ENCODE data around the gene EXOC6.

DNA sequence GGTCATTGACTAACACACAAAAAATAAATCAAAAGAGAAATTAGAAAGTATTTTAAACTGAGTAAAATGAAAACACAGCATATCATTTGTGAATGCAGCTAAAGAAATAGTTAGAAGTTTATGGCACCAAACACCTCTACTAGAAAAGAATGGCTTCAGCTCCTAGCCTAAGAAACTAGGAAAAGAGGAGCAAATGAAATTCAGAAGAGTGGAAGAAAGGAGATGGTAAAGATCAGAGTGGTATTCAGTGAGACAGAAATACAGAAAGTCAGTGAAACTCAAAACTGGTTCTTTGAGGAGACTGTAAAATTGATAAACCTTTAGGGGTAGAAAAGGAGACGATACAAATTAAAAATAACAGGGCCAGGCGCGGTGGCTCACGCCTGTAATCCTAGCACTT, 2.7 kb downstream of the EXOC6 start:
- TF ChIP-seq, protein P1, sequence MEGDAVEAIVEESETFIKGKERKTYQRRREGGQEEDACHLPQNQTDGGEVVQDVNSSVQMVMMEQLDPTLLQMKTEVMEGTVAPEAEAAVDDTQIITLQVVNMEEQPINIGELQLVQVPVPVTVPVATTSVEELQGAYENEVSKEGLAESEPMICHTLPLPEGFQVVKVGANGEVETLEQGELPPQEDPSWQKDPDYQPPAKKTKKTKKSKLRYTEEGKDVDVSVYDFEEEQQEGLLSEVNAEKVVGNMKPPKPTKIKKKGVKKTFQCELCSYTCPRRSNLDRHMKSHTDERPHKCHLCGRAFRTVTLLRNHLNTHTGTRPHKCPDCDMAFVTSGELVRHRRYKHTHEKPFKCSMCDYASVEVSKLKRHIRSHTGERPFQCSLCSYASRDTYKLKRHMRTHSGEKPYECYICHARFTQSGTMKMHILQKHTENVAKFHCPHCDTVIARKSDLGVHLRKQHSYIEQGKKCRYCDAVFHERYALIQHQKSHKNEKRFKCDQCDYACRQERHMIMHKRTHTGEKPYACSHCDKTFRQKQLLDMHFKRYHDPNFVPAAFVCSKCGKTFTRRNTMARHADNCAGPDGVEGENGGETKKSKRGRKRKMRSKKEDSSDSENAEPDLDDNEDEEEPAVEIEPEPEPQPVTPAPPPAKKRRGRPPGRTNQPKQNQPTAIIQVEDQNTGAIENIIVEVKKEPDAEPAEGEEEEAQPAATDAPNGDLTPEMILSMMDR (IDR thresholded peaks at IDR 0.05; ENCODE audit: low read depth, low read length, poor library complexity, severe bottlenecking): no peak
- no peak for TF ChIP-seq EZH2phosphoT487 (IDR thresholded peaks at IDR 0.05; ENCODE audit: borderline replicate concordance, low read length)

All from DOHH2 (cell line).